GM12878 (cell line): ENCODE results near the gene CD163.
"Not testable (repeated sequence)": the region's sequence is repeated elsewhere in the genome, so short reads cannot be mapped to it uniquely, and the experiment has no call there.

Experiments used
- CHD2 ChIP-seq: IDR thresholded peaks from 2 replicates; pipeline ENCODE4 v1.6.1; 2011; ENCODE audit warnings: low read depth, low read length, improper control_type of control experiment, borderline replicate concordance
- EZH2 ChIP-seq: IDR thresholded peaks from 2 replicates; pipeline ENCODE4 v1.6.1; 2012; ENCODE audit warnings: low read depth, mild to moderate bottlenecking, control low read depth, inconsistent platforms, low read length, borderline replicate concordance; ENCODE audit not compliant: control insufficient read depth
- REST ChIP-seq: IDR thresholded peaks from 2 replicates; pipeline ENCODE4 v1.6.1; 2012; ENCODE audit warnings: mild to moderate bottlenecking, low read depth, low read length

- not testable (repeated sequence) for TF ChIP-seq REST, CHD2, EZH2
These were observed 6.4 kb upstream of the CD163 start for GRCh38 chr12:7509793-7510470.
